GM19193 (cell line): ENCODE measurements around the gene HK2.

ENCODE experiments used
- POLR2A ChIP-seq: IDR thresholded peaks from 4 replicates; pipeline ENCODE4 v1.6.1; 2011; ENCODE audit not compliant: insufficient read depth, insufficient read length; ENCODE audit errors: extremely low read depth

HK2 gene

GRCh38 chr2:74847070-74847858 is 13.3 kb downstream of the HK2 start:
- no peak for TF ChIP-seq POLR2A

DNA sequence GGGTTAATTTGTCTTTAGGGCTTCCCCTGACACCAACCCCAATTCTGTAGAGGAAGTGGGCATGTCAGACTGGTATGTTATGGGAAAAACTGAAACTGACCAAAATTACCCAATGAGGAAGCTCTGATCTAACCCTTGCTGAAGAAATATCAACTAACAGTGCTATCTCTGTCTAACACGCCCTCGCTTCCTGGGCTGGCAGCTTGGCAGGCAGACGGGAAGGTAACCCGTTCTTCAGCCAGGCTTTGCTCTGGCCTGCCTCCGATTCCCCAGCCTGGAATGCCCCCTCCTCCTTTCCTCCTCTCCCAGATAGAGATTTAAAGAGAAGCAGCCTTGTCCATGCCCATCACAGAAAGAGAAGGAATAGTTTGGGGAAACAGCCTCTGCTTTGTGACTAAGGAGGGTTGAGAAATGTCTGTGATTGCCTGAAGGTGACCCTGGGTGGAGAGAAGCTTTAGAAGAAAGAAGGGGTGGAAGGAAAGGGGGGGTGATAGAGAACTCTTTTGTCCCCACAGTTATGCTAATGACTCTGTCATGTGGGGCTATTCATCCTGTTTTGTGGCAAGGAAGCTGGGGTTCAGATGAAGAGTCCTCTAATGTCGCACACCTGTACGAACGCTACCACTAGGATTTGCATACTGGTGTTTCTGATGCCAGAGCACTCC is 15.4 kb downstream of the HK2 start:
- TF ChIP-seq POLR2A: peak; percentile 44

- TF ChIP-seq POLR2A: no peak
Observed at GRCh38 chr2:74850496-74851190, 16.7 kb downstream of the HK2 start.

DNA sequence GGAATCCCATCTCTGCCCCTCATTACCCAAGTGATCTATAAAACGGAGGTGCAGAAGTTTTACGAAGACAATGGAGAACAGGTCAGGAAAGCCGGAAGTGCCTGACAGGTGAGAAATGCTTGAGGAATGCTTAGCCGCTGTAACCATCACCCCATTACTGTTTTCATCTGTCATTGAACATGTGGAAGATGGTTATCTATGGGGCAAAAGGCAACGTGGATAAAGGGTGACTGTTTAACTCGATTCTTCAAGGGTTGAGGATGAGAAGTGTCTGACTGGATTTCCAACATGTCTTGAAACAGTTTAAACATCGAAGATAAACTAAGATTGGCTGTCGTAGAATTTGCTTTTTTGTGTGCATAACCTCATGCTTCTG is 17.3 kb downstream of the HK2 start:
- TF ChIP-seq POLR2A: no peak

- TF ChIP-seq POLR2A: no peak
Observed at GRCh38 chr2:74854401-74854800, 20.5 kb downstream of the HK2 start.

DNA sequence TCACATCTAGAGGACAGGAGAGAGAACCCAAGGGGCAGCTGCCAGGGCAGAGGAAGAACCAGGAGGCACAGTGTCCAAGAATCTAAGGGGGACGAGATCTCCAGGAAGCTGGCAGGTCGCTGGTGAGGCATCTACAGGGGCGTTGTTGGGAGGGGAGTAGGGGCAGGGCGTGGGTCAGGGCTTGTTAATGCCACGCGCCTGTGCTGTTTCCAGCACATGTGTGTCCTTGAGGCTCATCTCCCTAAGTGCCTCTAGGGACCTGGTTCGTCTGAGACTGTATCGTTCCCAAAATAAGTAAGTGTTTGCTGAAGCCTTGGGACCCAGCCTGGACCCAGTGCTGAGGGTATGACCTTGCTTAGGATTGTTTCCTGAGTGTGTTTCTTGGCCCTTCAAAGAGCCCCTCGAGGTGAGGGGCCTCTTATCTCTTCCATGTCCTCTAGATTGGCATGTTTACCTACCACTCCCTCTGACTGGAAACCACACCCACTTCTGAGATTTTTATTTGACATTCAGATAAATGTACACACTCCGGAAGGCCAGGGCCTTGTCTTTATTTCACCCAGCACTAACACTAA is 22.2 kb downstream of the HK2 start:
- TF ChIP-seq POLR2A: no peak

GRCh38 chr2:74856599-74856998 is 22.7 kb downstream of the HK2 start:
- no peak for TF ChIP-seq POLR2A

GRCh38 chr2:74857215-74857614 is 23.3 kb downstream of the HK2 start:
- TF ChIP-seq POLR2A: no peak

- no peak for TF ChIP-seq POLR2A
Observed at GRCh38 chr2:74857725-74858124, 23.8 kb downstream of the HK2 start.

- no peak for TF ChIP-seq POLR2A
Observed at GRCh38 chr2:74858281-74858680, 24.4 kb downstream of the HK2 start.

DNA sequence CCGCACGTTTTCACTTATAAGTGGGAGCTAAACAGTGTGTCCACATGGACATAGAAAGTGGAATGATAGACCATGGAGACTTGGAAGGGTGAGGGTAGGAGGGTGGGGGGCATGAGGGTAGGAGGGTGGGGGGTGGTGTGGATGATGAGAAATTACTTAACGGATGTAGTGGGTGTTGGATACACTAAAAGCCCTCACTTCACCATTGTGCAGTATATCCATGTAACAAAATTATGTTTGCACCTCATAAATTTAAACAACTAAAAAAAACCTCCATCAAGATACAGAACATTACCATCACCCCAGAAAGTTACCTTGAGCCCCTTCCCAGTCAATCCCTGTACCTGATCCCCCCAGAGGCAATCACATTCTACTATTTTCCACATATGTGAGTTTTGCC is 26.2 kb downstream of the HK2 start:
- TF ChIP-seq POLR2A: no peak

GRCh38 chr2:74860521-74860920 is 26.6 kb downstream of the HK2 start:
- no peak for TF ChIP-seq POLR2A

DNA sequence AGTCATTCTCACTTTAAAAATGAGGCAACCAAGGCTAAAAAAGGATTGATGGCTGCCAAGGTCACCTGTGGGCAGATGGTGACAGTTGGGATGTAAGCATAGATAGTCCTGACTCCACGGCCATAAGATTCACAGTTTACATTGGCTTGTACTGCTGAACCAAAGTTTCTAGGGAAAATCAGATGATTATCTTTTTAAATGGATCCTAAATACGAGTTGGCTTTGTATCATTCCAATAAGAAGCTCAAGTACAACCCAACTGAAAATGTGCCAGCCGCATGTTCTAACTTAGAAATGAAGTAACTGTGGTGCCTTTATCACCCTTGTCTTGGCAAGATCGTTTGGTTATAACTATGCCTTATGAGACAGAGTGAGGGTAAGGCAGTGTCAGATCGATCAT is 27.6 kb downstream of the HK2 start:
- TF ChIP-seq POLR2A: no peak

GRCh38 chr2:74862020-74862964 is 28.4 kb downstream of the HK2 start:
- TF ChIP-seq POLR2A: no peak
